ENCODE measurements around the gene FBXL3.

- TF ChIP-seq, protein P1, sequence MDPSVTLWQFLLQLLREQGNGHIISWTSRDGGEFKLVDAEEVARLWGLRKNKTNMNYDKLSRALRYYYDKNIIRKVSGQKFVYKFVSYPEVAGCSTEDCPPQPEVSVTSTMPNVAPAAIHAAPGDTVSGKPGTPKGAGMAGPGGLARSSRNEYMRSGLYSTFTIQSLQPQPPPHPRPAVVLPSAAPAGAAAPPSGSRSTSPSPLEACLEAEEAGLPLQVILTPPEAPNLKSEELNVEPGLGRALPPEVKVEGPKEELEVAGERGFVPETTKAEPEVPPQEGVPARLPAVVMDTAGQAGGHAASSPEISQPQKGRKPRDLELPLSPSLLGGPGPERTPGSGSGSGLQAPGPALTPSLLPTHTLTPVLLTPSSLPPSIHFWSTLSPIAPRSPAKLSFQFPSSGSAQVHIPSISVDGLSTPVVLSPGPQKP (IDR thresholded peaks at IDR 0.05; ENCODE audit: borderline replicate concordance, low read depth, low read length), result no peak
- no peak for TF ChIP-seq USF2 (IDR thresholded peaks at IDR 0.05; ENCODE audit: low read depth, low read length)
- TF ChIP-seq, protein P2, sequence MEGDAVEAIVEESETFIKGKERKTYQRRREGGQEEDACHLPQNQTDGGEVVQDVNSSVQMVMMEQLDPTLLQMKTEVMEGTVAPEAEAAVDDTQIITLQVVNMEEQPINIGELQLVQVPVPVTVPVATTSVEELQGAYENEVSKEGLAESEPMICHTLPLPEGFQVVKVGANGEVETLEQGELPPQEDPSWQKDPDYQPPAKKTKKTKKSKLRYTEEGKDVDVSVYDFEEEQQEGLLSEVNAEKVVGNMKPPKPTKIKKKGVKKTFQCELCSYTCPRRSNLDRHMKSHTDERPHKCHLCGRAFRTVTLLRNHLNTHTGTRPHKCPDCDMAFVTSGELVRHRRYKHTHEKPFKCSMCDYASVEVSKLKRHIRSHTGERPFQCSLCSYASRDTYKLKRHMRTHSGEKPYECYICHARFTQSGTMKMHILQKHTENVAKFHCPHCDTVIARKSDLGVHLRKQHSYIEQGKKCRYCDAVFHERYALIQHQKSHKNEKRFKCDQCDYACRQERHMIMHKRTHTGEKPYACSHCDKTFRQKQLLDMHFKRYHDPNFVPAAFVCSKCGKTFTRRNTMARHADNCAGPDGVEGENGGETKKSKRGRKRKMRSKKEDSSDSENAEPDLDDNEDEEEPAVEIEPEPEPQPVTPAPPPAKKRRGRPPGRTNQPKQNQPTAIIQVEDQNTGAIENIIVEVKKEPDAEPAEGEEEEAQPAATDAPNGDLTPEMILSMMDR (conservative IDR thresholded peaks at IDR 0.05; ENCODE audit: low read depth, low read length), result no peak
- no peak for TF ChIP-seq MXI1 (IDR thresholded peaks at IDR 0.05; ENCODE audit: borderline replicate concordance, low read depth, low read length)
Observed at GRCh38 chr13:77033717-77034302, 6.9 kb upstream of the FBXL3 start.
